ENCODE measurements around the gene NDUFAF7.
"Not testable (repeated sequence)": the region's sequence is repeated elsewhere in the genome, so short reads cannot be mapped to it uniquely, and the experiment has no call there.

NDUFAF7 gene

DNA sequence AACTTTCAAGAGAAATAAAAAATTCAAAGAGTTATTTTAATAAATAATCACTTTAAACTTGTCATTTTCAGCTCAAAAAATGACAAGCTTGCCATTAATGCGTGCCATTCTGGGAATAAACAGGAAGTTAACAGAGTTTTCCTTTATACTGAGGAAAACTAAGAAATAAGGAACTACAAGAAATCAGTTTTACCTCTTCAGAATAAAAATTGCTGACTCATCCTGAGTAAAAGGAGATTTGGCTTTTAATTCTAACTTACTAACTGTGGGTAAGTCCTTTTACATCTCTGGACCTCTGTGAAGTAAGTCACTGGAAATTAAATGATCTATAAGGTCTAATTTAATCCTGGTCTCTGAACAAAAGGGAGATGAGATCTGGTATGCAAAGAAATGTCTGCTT is 16.2 kb upstream of the NDUFAF7 start:
- no peak for DNase-seq (ENCODE audit: low spot score)

DNA sequence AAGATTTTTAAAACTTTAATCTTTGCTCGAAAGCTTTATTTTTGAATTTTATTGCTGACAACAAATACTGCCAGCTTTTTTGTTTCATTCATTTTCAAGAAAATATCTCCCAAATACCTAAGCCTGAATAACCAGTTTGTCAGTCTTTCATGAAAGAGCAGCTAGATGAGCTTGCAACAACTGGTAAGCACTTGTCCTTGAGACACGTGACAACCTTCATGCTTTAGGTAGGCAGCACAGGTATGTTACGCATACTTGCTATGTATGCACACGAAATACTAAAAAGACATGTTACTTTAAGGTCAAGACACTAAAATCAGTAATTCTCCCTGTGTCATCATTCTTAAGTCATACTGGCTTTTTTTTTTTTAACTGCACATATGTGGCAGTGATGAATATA is 12.4 kb upstream of the NDUFAF7 start:
- no peak for DNase-seq (ENCODE audit: low spot score)

GRCh38 chr2:37223131-37223530 is 8.3 kb upstream of the NDUFAF7 start:
- DNase-seq (ENCODE audit: low spot score), result no peak

DNA sequence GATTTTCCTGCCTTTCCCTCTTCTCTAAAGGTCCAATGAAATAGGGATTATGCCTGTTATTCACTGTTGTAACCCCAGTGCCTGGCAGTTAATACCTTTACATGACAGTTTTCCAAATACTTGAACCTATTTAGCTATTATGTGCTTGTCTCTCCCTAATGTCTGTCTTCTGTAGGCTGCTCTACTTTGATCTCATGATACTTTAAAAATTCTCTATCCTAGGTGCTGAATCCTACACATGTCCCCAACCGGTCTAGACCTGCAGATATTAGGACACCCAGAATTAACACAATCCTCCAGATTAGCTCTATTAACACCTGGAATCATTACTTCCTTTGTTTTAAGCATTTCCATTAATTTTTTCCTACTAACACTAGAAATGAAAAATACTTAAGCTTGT is 7.4 kb upstream of the NDUFAF7 start:
- no peak for DNase-seq (ENCODE audit: low spot score)

GRCh38 chr2:37225129-37225528 is 6.3 kb upstream of the NDUFAF7 start:
- not testable (repeated sequence) for DNase-seq (ENCODE audit: low spot score)

GRCh38 chr2:37226863-37227262 is 4.6 kb upstream of the NDUFAF7 start:
- no peak for DNase-seq (ENCODE audit: low spot score)

DNA sequence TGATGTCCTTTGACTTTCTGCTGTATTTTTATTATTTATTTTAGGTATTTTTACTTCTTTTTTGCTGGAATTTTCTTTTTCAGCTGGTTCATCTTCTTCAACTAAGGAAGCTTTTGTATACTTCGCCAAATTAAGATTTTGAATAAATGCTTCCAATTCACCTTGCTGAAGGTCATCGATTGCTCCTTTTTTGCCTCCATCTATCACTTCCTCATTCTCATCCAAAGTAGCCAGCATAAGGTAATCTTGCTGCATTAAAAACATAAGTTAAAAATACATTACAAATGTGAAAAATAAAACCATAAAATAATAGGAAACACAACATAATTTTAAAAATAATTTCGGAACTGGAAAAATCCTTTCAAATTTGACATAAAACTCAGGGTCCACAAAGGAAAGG is 2.7 kb upstream of the NDUFAF7 start:
- no peak for DNase-seq (ENCODE audit: low spot score)

GRCh38 chr2:37230581-37230980 is 877 bp upstream of the NDUFAF7 start:
- DNase-seq (ENCODE audit: low spot score), result peak; percentile 8

DNA sequence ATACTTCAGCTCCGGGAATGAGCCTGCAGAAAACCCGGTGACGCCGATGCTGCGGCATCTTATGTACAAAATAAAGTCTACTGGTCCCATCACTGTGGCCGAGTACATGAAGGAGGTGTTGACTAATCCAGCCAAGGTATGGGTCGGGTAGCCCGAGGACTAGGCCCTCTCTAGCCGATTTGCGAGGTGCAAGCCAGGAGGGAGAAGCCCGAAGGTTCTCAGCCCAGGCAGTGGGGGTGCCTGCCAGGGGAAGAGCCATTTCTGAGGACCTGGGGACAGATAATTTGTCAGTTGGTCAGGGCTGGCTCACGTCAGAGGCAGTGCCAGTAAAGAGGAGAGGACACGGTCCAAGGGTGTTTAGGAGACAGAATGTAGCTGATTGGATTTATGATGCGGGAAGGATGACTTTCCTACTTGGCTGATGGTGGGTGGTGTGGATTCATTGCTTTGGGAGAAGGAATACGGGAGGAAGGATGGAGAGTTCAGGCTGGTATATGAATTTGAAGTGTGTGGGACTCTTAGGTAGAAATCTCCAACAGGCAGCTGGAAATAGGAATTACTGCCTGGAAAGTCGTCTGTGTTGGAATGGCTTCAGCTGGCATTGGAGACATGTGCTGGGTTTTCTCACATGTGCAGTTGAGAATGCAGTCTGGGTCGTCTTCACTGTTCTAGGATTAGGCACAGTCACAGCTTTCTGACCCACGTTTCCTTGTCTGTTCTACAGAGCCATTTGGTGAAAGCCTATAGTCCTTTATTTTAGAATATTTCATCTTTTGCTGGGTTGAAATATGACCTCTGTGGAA is 874 bp downstream of the NDUFAF7 start:
- DNase-seq (ENCODE audit: low spot score), result peak; percentile 6

GRCh38 chr2:37243435-37243834 is 12.0 kb downstream of the NDUFAF7 start:
- DNase-seq (ENCODE audit: low spot score), result no peak

GRCh38 chr2:37244017-37244416 is 12.6 kb downstream of the NDUFAF7 start:
- DNase-seq (ENCODE audit: low spot score), result no peak

DNA sequence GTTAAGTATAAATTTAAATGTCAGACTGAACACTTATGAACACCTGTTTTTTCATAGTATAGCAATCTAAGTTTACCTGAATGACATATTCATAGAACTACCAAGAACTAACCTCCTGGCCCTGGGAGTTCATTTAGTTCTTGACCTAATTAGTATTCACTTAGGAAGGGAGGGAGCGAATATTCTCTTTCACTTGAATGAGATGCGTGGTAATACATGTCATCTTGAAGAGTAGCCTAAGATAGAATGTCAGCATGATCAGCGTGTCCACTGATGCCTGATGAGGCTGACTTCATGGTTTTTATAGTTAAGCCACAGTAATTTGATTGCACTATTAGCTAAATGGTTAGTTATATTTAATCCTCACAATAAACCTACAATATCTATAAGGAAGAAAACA is 13.3 kb downstream of the NDUFAF7 start:
- DNase-seq (ENCODE audit: low spot score), result no peak

DNA sequence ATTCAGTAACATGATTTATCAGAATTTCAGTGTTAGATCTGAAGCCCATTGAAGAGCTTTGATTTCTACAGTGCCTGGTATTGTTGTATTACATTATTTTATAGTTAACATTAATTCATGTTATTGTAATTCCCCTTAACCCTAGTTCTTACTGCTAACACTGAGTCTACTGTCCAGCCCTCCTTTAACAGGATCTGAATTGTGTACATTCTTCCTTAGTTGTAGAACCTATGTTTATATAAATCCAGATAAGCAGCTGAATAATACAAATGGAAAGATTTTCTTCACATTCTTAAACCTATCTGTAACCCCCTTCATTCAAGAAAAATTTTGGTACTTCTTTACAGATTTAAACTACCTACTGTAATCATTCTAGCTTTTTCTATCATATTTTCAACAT is 14.7 kb downstream of the NDUFAF7 start:
- no peak for DNase-seq (ENCODE audit: low spot score)

- DNase-seq (ENCODE audit: low spot score), result no peak
Observed at GRCh38 chr2:37250869-37251740, 19.6 kb downstream of the NDUFAF7 start.

- no peak for DNase-seq (ENCODE audit: low spot score)
Observed at GRCh38 chr2:37262522-37262921, 31.1 kb downstream of the NDUFAF7 start.

DNA sequence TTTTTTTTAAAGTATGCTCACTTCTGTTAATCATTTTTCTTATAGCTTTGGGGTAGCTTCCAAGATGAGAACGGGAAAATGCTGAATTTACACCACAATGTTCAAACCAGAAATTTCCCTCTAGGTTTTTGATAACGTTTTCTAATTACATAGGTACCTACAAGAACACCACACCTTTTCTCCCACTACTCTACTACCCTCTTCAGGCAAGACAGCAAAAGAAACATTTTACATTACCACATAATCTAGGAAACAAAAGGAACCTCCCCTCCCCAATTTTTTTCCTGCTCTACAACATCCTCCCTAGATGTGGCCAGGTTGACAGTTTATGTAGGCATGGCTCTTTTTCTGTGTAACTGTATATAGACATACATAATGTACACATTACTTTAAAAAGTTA is 32.4 kb downstream of the NDUFAF7 start:
- DNase-seq (ENCODE audit: low spot score), result no peak

DNA sequence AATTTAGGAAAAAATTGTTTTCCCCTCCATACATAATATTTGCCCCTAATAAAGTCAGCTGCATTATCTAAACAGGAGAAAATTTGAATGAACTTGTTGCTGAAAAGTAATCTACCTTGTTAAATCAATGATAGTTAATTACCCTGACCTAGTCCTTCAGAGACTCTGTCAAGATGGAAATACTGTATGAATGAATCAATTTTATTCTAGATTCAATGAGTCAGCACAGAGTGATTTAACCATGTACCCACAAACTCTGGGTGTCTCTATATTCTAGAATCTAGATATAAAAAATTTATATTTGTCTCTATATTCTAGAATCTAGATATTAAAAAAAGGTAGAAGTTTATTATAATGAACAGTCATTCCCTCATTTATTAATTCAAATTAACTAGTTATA is 36.2 kb downstream of the NDUFAF7 start:
- no peak for DNase-seq (ENCODE audit: low spot score)

- DNase-seq (ENCODE audit: low spot score), result no peak
Observed at GRCh38 chr2:37268111-37268510, 36.7 kb downstream of the NDUFAF7 start.

GRCh38 chr2:37271376-37272067 is 40.1 kb downstream of the NDUFAF7 start:
- no peak for DNase-seq (ENCODE audit: low spot score)

DNA sequence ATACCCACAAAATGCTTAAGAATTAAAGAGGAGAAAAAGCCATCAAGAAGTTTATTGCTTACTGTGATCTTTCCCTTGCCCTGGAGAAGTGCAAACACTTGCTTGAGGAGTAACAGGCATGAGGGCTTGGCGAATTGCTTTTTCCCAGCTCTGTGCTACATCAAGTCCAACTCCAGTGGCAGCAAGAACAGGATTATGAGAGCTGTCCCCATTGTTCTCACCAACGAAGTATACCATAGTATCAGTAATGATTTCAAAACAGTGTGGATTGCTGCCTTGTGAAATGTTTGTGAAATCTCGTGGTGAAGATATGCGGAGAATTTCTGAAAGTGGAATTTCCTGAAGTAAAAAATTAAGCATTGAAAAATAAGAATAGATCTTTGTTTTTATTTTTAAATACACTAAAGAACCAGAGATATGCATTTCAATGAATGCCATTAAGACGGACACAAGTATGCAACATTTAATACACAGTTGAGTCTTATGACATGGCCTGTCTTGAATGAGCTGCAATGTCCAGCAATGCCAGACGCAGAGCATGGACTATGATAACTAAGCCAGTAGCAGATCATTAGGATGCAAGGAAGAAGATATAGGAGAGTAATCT is 43.0 kb downstream of the NDUFAF7 start:
- DNase-seq (ENCODE audit: low spot score), result no peak

- DNase-seq (ENCODE audit: low spot score), result no peak
Observed at GRCh38 chr2:37276291-37276690, 44.8 kb downstream of the NDUFAF7 start.

GRCh38 chr2:37281916-37282315 is 50.5 kb downstream of the NDUFAF7 start:
- no peak for DNase-seq (ENCODE audit: low spot score)

Measured in LoVo (cell line).